ENCODE measurements around the gene COQ7. TPM values are rescaled to one million over a fixed set of nuclear protein-coding genes. Genes with fewer than 3 reads are reported as not detected.

The COQ7 gene
- total RNA-seq, 2 experiments from 2014 or later = 12.5 to 14.1 TPM

DNA sequence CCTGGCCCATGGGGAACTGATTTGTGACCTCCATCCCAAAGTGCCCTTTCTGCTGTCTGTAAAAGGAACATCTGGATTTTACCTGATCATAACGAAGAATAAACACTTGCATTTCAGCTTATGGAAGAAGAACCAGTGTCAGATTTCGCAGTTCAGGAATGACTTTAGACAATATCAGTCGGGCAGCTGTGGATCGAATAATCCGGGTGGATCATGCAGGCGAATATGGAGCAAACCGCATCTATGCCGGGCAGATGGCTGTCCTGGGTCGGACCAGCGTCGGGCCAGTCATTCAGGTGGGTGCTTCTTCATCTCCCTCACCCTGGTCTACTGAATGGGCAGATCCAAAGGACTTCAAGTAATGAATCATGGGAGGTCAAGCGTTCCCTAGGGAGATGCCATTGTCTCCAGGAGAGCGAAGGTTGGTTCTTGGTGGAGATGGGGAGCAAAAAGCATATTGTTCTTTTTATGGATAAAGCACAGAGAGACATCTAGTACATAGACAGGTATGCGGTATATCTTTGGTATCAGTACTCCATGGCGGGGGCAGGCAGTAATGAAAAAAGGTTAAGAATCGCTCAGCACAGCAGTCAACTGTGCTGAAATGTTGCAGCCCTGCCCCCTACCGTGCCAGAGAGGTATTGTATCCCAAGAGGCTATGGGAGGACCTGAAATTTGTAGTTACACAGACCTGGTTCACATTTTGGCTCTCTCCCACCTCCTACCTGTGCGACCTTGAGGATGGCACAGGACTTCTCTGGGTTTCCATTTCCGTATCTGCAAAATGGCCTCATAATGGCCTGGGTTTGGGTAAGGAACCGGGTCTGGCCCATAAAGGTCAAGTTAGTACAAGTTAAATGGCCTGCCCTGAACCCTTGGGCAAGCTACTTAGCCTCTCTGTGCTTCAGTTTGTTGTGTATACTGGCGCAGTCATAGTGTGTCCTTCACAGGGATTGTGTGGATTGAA is 4.7 kb downstream of the COQ7 start:
- H3K36me3 Mint-ChIP-seq = peaks cover 5% of the 10 kb centered on the region
- ATAC-seq (no peak), DNase-seq (peak; percentile 75)
- CTCF ChIA-PET = interaction anchor here (0.7 kb wide), 1 partner anchor 14 kb away, joined by 3 read pairs; no protein-coding TSS in a partner anchor
- no peaks in the 10 kb centered on the region for H3K27me3 Mint-ChIP-seq
- H3K4me3 Mint-ChIP-seq = no peak overlapping the region
- H3K4me1 Mint-ChIP-seq = peaks cover 6% of the 10 kb centered on the region
- no peak overlapping the region for H3K27ac Mint-ChIP-seq
- no peaks in the 10 kb centered on the region for H3K9me3 Mint-ChIP-seq (ENCODE audit: low read depth)

DNA sequence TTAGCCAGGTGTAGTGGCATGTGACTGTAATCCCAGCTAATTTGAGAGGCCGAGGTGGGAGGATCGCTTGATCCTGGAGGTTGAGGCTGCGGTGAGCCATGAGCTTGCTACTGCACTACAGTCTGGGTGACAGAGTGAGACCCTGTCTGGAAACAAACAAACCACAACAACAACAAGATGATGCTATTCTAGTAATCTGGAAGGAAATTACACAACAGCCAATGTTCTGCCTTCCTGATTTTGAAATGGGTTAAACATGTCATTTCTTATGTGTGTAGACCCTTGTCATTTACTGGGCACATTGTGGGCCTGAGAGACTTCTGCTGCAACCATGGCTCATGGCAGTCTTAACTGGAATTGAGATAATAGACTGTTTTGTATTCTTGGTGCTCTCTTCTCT is 5.9 kb downstream of the COQ7 start:
- ATAC-seq (no peak), DNase-seq (no peak)
- Mint-ChIP-seq H3K4me1 (peaks cover 4% of the 10 kb centered on the region), H3K27me3 (no peaks in the 10 kb centered on the region), H3K36me3 (peaks cover 5% of the 10 kb centered on the region), H3K27ac (no peak overlapping the region), H3K9me3 (ENCODE audit: low read depth) (no peaks in the 10 kb centered on the region), H3K4me3 (no peak overlapping the region)
- CTCF ChIA-PET = interaction anchor here (0.8 kb wide), 1 partner anchor 13 kb away, joined by 3 read pairs; no protein-coding TSS in a partner anchor

GRCh38 chr16:19073863-19074262 is 6.4 kb downstream of the COQ7 start:
- Mint-ChIP-seq H3K4me1 (peaks cover 3% of the 10 kb centered on the region), H3K36me3 (peaks cover 9% of the 10 kb centered on the region), H3K27ac (no peak overlapping the region), H3K27me3 (no peaks in the 10 kb centered on the region), H3K9me3 (ENCODE audit: low read depth) (no peaks in the 10 kb centered on the region), H3K4me3 (no peak overlapping the region)
- CTCF ChIA-PET = interaction anchor here (0.8 kb wide), 1 partner anchor 12 kb away, joined by 3 read pairs; no protein-coding TSS in a partner anchor
- ATAC-seq (no peak), DNase-seq (no peak)

DNA sequence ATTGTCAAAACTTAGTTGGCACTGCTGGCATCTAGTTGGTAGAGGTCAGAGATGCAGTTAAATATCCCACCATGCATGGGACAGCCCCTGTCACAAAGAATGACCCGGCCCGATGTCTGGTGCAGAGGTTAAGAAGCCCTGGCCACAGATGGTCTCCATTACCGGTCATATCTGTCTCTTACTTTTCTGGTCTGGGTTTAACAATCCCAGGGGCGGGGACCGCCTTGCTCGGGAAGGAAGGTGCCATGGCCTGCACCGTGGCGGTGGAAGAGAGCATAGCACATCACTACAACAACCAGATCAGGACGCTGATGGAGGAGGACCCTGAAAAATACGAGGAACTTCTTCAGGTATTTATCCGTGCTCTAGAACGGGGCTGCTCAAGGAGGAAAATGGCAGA is 8.1 kb downstream of the COQ7 start:
- DNase-seq = no peak
- Mint-ChIP-seq H3K27ac (no peak overlapping the region), H3K4me3 (no peak overlapping the region), H3K4me1 (no peaks in the 10 kb centered on the region), H3K36me3 (peaks cover 13% of the 10 kb centered on the region), H3K27me3 (no peaks in the 10 kb centered on the region), H3K9me3 (ENCODE audit: low read depth) (no peaks in the 10 kb centered on the region)
- ATAC-seq = no peak
- CTCF ChIA-PET = interaction anchor here (3.1 kb wide), 1 partner anchor 11 kb away, joined by 13 read pairs; no protein-coding TSS in a partner anchor

DNA sequence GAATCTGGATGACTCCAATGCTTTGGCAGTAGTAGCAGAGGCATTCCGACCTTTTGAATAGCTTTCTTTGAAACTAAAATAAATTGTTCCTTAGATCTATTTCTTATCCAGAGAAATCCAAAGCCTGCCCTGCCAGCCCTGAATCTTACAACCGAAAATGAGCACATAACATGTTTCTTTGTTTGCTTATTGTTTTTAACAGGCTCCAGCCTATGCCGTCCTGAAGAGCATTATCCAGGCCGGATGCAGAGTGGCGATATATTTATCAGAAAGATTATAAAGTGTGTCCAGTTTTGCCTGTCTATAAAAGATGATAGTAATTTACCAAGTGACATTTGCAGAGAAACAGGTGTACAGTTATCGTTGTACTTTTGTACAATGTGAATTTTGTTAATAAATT is 10.5 kb downstream of the COQ7 start:
- Mint-ChIP-seq H3K36me3 (peaks cover 29% of the 10 kb centered on the region), H3K9me3 (ENCODE audit: low read depth) (no peaks in the 10 kb centered on the region), H3K27me3 (no peaks in the 10 kb centered on the region), H3K4me1 (no peaks in the 10 kb centered on the region), H3K27ac (no peak overlapping the region), H3K4me3 (no peak overlapping the region)
- ATAC-seq (no peak), DNase-seq (no peak)
- CTCF ChIA-PET = interaction anchor here (3.1 kb wide), 1 partner anchor 8 kb away, joined by 13 read pairs; no protein-coding TSS in a partner anchor

DNA sequence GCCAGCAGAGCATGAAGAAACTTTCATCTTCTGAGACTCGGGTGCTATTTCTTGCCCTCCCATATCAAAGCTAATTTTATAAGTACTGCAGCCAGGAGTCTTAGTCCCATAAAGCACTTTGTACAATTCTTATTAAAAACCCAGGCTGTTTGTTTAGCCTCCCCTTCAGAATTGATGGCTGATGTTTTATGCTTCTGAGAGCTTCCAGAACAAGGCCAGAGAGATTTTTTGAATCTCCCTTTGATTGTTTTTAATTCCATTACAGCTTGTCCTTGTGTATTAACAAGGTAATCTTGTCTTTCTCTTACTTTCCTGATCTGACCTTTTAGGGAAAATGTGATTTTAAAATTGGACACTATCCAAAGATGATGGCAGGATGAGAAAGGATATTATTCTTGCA is 16.3 kb downstream of the COQ7 start:
- no peak for DNase-seq
- Mint-ChIP-seq H3K27ac (no peak overlapping the region), H3K27me3 (peaks cover 14% of the 10 kb centered on the region), H3K9me3 (ENCODE audit: low read depth) (no peaks in the 10 kb centered on the region), H3K4me1 (peaks cover 3% of the 10 kb centered on the region), H3K4me3 (no peak overlapping the region), H3K36me3 (peaks cover 22% of the 10 kb centered on the region)
- CTCF ChIA-PET = interaction anchor here (1.1 to 6.4 kb wide), 2 partner anchors 95 to 292 kb away, joined by 3 to 80 read pairs; no protein-coding TSS in a partner anchor
- ATAC-seq = no peak

- CTCF ChIA-PET = interaction anchor here (1.1 to 6.4 kb wide), 2 partner anchors 95 to 292 kb away, joined by 3 to 80 read pairs; no protein-coding TSS in a partner anchor
- DNase-seq = no peak
- H3K27me3 Mint-ChIP-seq = peaks cover 14% of the 10 kb centered on the region
Observed at GRCh38 chr16:19084139-19084538, 16.7 kb downstream of the COQ7 start.

GRCh38 chr16:19084879-19085278 is 17.5 kb downstream of the COQ7 start:
- H3K9me3 Mint-ChIP-seq (ENCODE audit: low read depth) = no peaks in the 10 kb centered on the region
- DNase-seq (no peak), ATAC-seq (no peak)
- CTCF ChIA-PET = interaction anchor here (0.6 to 6.4 kb wide), 8 partner anchors 8 to 417 kb away, joined by 3 to 80 read pairs (median 12); no protein-coding TSS in a partner anchor
- H3K36me3 Mint-ChIP-seq = peaks cover 16% of the 10 kb centered on the region
- H3K4me3 Mint-ChIP-seq = no peak overlapping the region
- H3K4me1 Mint-ChIP-seq = peaks cover 3% of the 10 kb centered on the region
- no peak overlapping the region for H3K27ac Mint-ChIP-seq
- H3K27me3 Mint-ChIP-seq = peaks cover 14% of the 10 kb centered on the region

More at GRCh38 chr16:19084139-19084538, 16.7 kb downstream of the COQ7 start:
- Mint-ChIP-seq H3K4me1 (peaks cover 3% of the 10 kb centered on the region), H3K4me3 (no peak overlapping the region), H3K9me3 (ENCODE audit: low read depth) (no peaks in the 10 kb centered on the region), H3K36me3 (peaks cover 18% of the 10 kb centered on the region), H3K27ac (no peak overlapping the region)
- ATAC-seq = no peak

GRCh38 chr16:19085679-19086200 is 18.3 kb downstream of the COQ7 start:
- no peak overlapping the region for H3K4me3 Mint-ChIP-seq
- no peak overlapping the region for H3K27ac Mint-ChIP-seq
- peaks cover 15% of the 10 kb centered on the region for H3K36me3 Mint-ChIP-seq
- CTCF ChIA-PET = interaction anchor here (0.7 to 6.4 kb wide), 34 partner anchors 9 to 428 kb away, joined by 3 to 80 read pairs (median 4); partner anchors contain the start of genes COQ7 and ITPRIPL2
- no peak for DNase-seq
- H3K9me3 Mint-ChIP-seq (ENCODE audit: low read depth) = peaks cover under 1% of the 10 kb centered on the region
- ATAC-seq = no peak
- peaks cover 14% of the 10 kb centered on the region for H3K27me3 Mint-ChIP-seq
- peaks cover 3% of the 10 kb centered on the region for H3K4me1 Mint-ChIP-seq

DNA sequence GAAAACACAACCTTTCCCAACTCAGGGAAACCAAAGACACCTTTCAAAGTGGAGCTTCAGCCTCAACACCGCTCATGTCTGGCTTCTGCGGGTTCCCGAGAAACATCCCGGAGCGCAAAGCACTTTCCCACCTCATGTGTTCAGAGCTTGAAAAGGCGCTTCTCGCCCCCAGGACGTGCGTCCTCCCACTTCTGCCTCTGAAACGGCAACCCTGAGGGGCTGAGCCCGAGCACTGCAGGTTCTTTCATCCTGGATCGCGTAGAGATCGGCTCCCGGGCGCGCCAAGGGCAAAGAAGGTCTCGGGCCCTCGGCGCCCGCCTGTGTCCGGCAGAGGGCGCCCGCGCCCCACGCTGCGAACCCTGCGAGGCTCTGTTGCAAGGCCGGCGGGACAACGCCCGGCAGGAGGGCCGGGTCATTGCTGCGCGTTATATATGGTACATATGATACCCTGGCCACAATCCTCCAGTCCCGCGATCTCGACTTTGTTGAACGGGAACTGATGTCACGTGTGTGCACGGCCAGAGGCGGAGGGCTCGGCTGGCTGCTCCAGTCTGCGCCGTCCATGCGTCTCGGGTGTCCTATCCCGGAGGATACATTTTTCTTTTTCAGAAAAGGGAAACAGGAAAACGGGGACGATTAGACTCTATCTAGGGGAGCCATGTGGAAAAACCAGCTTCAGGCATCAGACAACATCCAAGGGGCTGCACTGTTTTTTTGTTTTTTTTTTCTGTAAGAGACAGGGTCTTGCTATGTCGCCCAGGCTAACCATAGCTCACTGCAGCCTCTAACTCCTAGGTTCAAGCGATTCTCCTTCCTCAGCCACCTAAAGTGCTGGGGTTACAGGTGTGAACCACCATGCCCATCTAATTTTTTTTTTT is 19.1 kb downstream of the COQ7 start:
- H3K4me1 Mint-ChIP-seq = peaks cover 3% of the 10 kb centered on the region
- peak; percentile 79 for DNase-seq
- H3K27me3 Mint-ChIP-seq = peaks cover 14% of the 10 kb centered on the region

GRCh38 chr16:19088341-19088916 is 21.0 kb downstream of the COQ7 start:
- Mint-ChIP-seq H3K27ac (no peak overlapping the region), H3K4me1 (peaks cover 3% of the 10 kb centered on the region), H3K9me3 (ENCODE audit: low read depth) (peaks cover 12% of the 10 kb centered on the region), H3K4me3 (no peak overlapping the region), H3K27me3 (peaks cover 18% of the 10 kb centered on the region), H3K36me3 (peaks cover 2% of the 10 kb centered on the region)
- DNase-seq (no peak), ATAC-seq (no peak)
- CTCF ChIA-PET = interaction anchor here (0.7 to 1.3 kb wide), 2 partner anchors 36 to 414 kb away, joined by 3 to 4 read pairs; no protein-coding TSS in a partner anchor

More for the DNA sequence above, 19.1 kb downstream of the COQ7 start:
- peak; percentile 99 for ATAC-seq
- CTCF ChIA-PET = interaction anchor here (0.6 to 6.4 kb wide), 41 partner anchors 8 to 1680 kb away, joined by 3 to 80 read pairs (median 4); partner anchors contain the start of genes COQ7 and ITPRIPL2
- peaks cover 6% of the 10 kb centered on the region for H3K9me3 Mint-ChIP-seq (ENCODE audit: low read depth)
- peak overlapping the region; percentile 38 for H3K4me3 Mint-ChIP-seq
- no peak overlapping the region for H3K27ac Mint-ChIP-seq
- peaks cover 7% of the 10 kb centered on the region for H3K36me3 Mint-ChIP-seq

DNA sequence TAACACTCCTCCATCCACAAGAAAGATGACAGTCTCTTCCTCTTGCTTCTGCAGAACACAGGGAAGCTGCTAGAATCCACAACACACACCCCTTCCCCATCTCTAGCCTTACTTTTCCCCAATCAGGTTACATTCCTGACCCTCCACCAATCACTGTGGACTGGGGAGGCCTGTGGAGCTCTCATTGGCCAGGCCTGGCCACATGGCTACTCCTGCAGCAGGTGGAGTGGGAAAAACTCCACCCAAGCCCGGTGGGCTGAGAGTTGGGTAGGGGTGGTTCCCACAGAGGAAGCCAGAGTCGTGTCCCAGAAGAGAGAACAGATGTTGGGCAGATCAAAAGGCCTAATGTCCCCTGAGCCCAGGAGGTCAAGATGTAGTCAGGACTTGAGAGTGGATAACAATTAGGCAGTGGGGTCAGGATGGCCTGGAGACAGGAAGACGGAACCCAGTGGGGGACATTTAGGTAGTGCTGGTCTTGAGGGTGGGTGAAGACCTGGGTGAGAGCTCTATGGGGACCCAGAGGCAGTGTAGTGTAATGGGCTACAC is 22.1 kb downstream of the COQ7 start:
- Mint-ChIP-seq H3K36me3 (peaks cover 4% of the 10 kb centered on the region), H3K27ac (no peak overlapping the region), H3K4me3 (no peak overlapping the region), H3K9me3 (ENCODE audit: low read depth) (peaks cover 17% of the 10 kb centered on the region), H3K27me3 (peaks cover 21% of the 10 kb centered on the region), H3K4me1 (peaks cover 5% of the 10 kb centered on the region)
- CTCF ChIA-PET = interaction anchor here (0.7 kb wide), 1 partner anchor 438 kb away, joined by 3 read pairs; no protein-coding TSS in a partner anchor
- no peak for ATAC-seq
- DNase-seq = no peak

Measured in activated CD8-positive, alpha-beta memory T cell treated with anti-CD3 and anti-CD28 coated beads, Interleukin-2, amount 10 ng/mL, durations not matched to agents 7 days and 5 days (primary cell).